ENCODE data around the gene TRIM9.

The TRIM9 gene

GRCh38 chr14:50926851-50927386 lies 168.0 kb downstream of the TRIM9 start:
- Histone ChIP-seq H3K36me3 (replicated peaks; ENCODE audit: insufficient read depth, low read length) (no peaks in the 10 kb centered on the region), H3K27me3 (replicated peaks; ENCODE audit: insufficient read depth, low read length) (no peaks in the 10 kb centered on the region), H3F3A (ENCODE audit: insufficient read depth, low read length) (no peaks in the 10 kb centered on the region), H3K4me1 (ENCODE audit: low read length) (no peaks in the 10 kb centered on the region), H3K9me3 (replicated peaks; ENCODE audit: insufficient read depth, low read length) (no peaks in the 10 kb centered on the region), H2AFZ (ENCODE audit: low read length) (no peak overlapping the region), H3K27ac (ENCODE audit: low read length) (no peak overlapping the region), H3K4me2 (ENCODE audit: low read depth, low read length) (no peak overlapping the region), H4K20me1 (ENCODE audit: insufficient read depth, low read length) (no peaks in the 10 kb centered on the region), H3K79me2 (ENCODE audit: low read length) (no peaks in the 10 kb centered on the region), H3K9me2 (replicated peaks; ENCODE audit: insufficient read depth, low read length) (no peaks in the 10 kb centered on the region), H3K9ac (ENCODE audit: low read length) (no peak overlapping the region), H3K4me3 (ENCODE audit: low read length) (no peak overlapping the region)
- no peak for DNase-seq
- TF ChIP-seq EZH2 (optimal IDR thresholded peaks at IDR 0.05; ENCODE audit: low read depth, low read length) (no peak), EZH2phosphoT487 (IDR thresholded peaks at IDR 0.05; ENCODE audit: low read length) (no peak)
